Astrocyte of the spinal cord (primary cell): ENCODE results near the gene CCT4.
"Not testable (repeated sequence)": the region's sequence is repeated elsewhere in the genome, so short reads cannot be mapped to it uniquely, and the experiment has no call there.

Experiments used
- DNase-seq: peaks from one replicate; pipeline ENCODE4 v3.0.0; 2011; ENCODE audit warnings: low read depth, low spot score
- H3K4me3 ChIP-seq: 2 replicates; pipeline ENCODE4 v1.5.1; 2011; ENCODE audit warnings: low read depth, mild to moderate bottlenecking, low read length, moderate library complexity
- in situ Hi-C: cut with HindIII; loops from 2 replicates; pipeline ENCODE4 v1.10.0; 2017; ENCODE audit warnings: low sequenced_read_pairs
- TF ChIP-seq, protein P1 (sequence below): IDR thresholded peaks from 2 replicates; pipeline ENCODE4 v1.5.1; 2012; ENCODE audit warnings: low read depth, mild to moderate bottlenecking, low read length, inconsistent platforms

CCT4 gene

DNA sequence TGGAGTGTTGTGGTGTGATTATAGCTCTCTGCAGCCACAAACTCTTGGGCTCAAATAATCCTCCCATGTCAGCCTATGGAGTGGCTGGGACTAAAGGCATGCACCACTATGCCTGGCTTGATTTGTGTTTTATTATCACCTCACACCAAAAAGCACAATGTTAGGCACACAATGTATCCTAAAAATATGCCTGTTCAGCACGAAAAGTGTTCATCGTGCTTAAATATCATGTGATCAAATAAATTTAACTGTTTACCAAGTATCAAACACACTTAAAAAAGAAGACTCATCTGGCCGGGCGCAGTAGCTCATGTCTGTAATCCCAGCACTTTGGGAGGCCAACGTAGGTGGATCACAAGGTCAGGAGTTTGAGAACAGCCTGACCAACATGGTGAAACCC, 5.6 kb downstream of the CCT4 start:
- TF ChIP-seq, protein P1, sequence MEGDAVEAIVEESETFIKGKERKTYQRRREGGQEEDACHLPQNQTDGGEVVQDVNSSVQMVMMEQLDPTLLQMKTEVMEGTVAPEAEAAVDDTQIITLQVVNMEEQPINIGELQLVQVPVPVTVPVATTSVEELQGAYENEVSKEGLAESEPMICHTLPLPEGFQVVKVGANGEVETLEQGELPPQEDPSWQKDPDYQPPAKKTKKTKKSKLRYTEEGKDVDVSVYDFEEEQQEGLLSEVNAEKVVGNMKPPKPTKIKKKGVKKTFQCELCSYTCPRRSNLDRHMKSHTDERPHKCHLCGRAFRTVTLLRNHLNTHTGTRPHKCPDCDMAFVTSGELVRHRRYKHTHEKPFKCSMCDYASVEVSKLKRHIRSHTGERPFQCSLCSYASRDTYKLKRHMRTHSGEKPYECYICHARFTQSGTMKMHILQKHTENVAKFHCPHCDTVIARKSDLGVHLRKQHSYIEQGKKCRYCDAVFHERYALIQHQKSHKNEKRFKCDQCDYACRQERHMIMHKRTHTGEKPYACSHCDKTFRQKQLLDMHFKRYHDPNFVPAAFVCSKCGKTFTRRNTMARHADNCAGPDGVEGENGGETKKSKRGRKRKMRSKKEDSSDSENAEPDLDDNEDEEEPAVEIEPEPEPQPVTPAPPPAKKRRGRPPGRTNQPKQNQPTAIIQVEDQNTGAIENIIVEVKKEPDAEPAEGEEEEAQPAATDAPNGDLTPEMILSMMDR = no peak
- H3K4me3 ChIP-seq = no peak overlapping the region
- in situ Hi-C loops = no loop called here
- DNase-seq = no peak

DNA sequence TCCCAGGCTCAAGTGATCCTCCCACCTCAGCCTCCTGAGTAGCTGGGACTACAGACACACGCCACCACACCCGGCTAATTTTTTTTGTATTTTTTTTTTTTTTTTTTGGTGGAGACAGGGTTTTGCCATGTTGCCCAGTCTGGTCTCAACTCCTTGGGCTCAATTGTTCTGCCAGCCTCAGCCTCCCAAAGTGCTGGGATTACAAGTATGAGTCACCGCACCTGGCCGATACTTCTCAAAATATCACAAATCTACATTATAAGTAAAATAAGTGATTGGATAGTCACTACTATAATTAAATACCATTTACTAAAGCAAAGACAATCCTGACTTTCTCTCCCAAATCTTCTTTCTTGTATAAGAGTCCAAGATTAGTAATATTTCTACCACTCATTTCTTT, 9.1 kb downstream of the CCT4 start:
- DNase-seq, H3K4me3 ChIP-seq, in situ Hi-C loops: not testable (repeated sequence)

DNA sequence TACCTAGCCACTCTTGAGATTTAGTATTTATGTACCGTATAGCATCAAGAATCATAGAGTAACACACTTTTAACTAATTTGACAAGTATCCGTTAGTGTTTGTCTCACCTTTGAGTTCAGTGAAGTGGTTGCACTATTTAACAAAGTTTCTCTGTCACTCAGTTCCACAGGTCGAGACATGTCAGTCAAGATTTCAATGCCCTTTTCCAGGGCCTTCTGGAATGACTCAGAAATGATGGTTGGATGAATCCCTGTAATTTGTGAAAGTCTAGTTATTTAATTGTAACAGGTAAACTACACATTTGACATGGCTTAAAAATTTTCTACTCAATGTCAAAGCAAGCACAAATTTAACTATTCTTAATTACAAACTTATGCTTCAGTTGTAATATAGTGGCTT, 9.7 kb downstream of the CCT4 start:
- in situ Hi-C loops = no loop called here
- TF ChIP-seq, protein P1 = no peak
- no peak for DNase-seq
- no peak overlapping the region for H3K4me3 ChIP-seq

DNA sequence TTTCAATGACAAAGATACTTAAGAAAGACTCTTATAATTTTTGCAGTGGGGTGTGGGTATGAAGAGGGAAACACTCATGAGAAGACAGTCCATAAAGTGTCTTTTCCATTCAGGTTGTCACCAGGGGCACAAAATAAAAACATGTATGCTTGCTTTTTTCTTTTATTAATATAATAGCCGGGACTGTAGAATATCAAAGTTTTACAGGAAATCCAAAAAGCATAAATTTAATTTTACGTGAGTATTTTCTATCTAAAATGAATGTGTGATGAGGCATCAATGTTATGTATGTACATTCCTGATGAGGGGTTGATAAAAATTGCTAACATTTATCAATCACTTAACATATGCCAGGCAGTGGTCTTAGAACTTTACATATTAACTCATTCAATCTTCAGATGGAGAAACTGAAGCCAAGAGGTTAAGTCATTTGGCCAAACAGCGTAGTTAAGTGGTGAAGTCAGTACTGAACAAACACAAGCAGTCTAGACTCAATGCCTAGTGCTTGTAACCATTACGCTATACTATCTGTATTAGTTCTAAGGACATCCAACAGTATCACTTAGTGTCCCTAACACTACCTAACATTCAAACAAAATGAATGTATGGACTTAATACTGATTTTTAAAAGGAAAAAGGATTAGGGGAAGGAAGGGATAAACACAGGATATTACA, 10.7 kb downstream of the CCT4 start:
- TF ChIP-seq, protein P1 = no peak
- in situ Hi-C loops = no loop called here
- DNase-seq = no peak
- H3K4me3 ChIP-seq = no peak overlapping the region

DNA sequence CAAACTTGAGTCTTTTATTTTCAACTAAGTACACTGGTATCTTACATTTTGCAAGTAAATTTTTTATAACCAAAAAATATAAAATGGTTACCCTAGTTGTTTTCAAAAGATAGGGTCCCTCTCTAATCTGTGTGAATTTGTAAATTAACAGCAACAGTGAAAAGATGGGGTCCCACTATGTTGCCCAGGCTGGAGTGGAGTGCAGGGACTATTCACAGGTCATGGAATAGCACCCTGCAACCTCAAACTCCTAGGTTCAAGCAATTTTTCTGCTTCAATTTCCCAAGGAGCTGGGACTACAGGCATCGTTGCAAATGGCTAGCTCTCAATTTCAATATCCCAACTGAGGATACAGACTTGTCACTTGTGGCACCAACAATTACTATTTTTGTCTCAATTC, 12.1 kb downstream of the CCT4 start:
- in situ Hi-C loops = no loop called here
- TF ChIP-seq, protein P1 = no peak
- DNase-seq = no peak
- no peak overlapping the region for H3K4me3 ChIP-seq

DNA sequence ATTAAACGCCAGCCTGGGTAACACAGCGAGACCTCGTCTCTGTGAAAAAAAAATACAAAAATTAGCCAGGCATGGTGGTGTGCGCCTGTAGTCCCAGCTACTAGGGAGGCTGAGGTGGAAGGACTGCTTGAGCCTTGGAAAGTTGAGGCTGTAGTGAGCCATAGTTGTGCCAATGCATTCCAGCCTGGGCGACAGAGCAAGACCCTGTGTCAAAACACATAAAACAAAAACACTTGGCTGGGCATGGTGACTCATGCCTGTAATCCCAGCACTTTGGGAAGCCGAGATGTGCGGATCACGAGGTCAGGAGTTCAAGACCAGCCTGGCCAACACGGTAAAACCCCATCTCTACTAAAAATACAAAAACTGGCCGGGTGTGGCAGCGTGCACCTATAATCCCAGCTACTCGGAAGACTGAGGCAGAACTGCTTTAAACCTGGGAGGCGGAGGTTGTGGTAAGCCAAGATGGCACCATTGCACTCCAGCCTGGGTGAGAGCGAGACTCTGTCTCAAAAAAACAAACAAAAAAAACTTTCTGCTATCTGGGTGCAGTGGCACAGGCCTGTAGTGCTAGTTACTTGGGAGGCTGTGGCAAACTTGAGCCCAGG, 21.9 kb downstream of the CCT4 start:
- DNase-seq, in situ Hi-C loops, H3K4me3 ChIP-seq: not testable (repeated sequence)

DNA sequence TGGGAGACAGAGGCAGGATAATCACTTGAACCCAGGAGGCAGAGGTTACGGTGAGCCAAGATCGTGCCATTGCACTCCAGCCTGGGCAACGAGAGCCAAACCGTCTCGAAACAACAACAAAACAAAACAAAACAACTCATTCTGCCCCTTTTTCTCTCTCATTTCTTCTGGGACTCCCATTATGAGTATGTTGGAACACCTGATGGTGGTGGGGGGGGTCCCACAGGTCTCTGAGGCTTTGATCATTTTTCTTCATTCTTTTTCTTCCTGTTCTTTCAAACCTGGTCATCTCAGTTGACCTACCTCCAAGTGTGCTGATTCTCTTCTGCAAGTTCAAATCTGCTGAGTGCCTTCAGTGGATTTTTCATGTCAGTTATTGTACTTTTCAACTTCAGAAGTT, 26.4 kb downstream of the CCT4 start:
- TF ChIP-seq, protein P1 = no peak
- DNase-seq = no peak
- H3K4me3 ChIP-seq = no peak overlapping the region
- in situ Hi-C loops = no loop called here
